Pancreas (tissue), 10 donors: ENCODE results near the gene DYNLRB1. TPM values are rescaled to one million over a fixed set of nuclear protein-coding genes. Genes with fewer than 3 reads are reported as not detected.

Experiments used
- ATAC-seq, 4 donors: fragments of 200-7000 bp; cut with Tn5 transposase; one replicate each; pipeline versions ENCODE4 v1.8.0 to v1.9.1; 2020; ENCODE audit warnings: mild to moderate bottlenecking in 4 of 4, moderate library complexity in 4 of 4
- DNase-seq, 6 donors: peaks; one replicate each; pipeline ENCODE4 v3.0.0-alpha.2; 2020
- FAIRE-seq: peaks from 2 replicates; lab custom pipeline; 2012; peaks lifted over from hg19 to GRCh38; lab: Jason Lieb, UNC
- H3K27ac ChIP-seq, 4 donors: fragments of 200-600 bp; sonication (generic); 1 replicate in 3 of 4; 2 replicates in 1 of 4; pipeline versions ENCODE4 v1.5.0 to v1.8.0; 2020
- H3K27me3 ChIP-seq, 4 donors: fragments of 200-600 bp; one replicate each; pipeline ENCODE4 v1.8.0; 2021
- H3K36me3 ChIP-seq, 3 donors: fragments of 200-600 bp; sonication (generic) in 1 of 3; one replicate each; pipeline versions ENCODE4 v1.5.0 to v1.8.0; 2020 to 2021
- H3K4me1 ChIP-seq, 3 donors: fragments of 200-600 bp; one replicate each; pipeline ENCODE4 v1.8.0; 2021
- H3K4me3 ChIP-seq, 4 donors: fragments of 200-600 bp; sonication (generic) in 2 of 4; one replicate each; pipeline versions ENCODE4 v1.5.0 to v1.8.0; 2020 to 2021
- H3K9me3 ChIP-seq, 4 donors: fragments of 200-600 bp; one replicate each; pipeline ENCODE4 v1.8.0; 2021
- WGBS, 2 donors: extraction: QIAGEN DNeasy Blood & Tissue Kit; methylation state at CpG; one replicate each; pipeline ENCODE4 v1.1.7; 2013; 5-methylcytosine and 5-hydroxymethylcytosine counted together
- intact Hi-C, 3 donors: fragments of 100-400 bp; cut with DNase I; formaldehyde crosslinking; loops; one replicate each; pipeline versions ENCODE4 v1.11.1 to v1.14.2; 2022
- polyA plus RNA-seq, 2 donors: library from polyadenylated mRNA; stranded (reverse); fragments of 200-250 nt; gene quantifications; one replicate each; pipeline ENCODE4 v1.2.3, GENCODE V29; 2013
- total RNA-seq, 6 donors: library from RNA; stranded (reverse); fragmentation: NEBNext Ultra II Directional in 4 of 6; extraction: Animal tissue kit (Norgen Biotek cat#: 25700) in 4 of 6; gene quantifications; one replicate each; pipeline versions ENCODE4 v1.2.1 to v1.2.4, GENCODE V29; 2021 to 2023
- TF ChIP-seq, protein P1 (sequence below), 4 donors: fragments of 200-600 bp; sonication (generic) in 3 of 4; IDR thresholded peaks; one replicate each; pipeline versions ENCODE4 v1.5.0 to v1.8.0; 2021; ENCODE audit warnings: antibody characterized with exemption in 4 of 4
- donor health status: healthy with polysubstance abuse.
- donor health status: DM: no; HTN: no; CAD: no; lungs with moderate emphysema.
- donor health status: DM: no; HTN: no; CAD: no.
- donor health status: control.
- donor health status: control.
- donor health status: Bipolar disorder and iron deficiency.
- donor health status: DM: yes; HTN: yes; CAD: no.
- donor health status: DM: no; HTN: no; CAD: no.
- donor health status: DM: no; HTN: no; CAD: no.
- donor health status: DM: yes; HTN: yes; CAD: no.

DYNLRB1 gene
- total and polyA plus RNA-seq, 8 donors: 26.9 to 178 (median 41.6) TPM

- no peaks in the 10 kb centered on the region for H3K9me3 ChIP-seq
- FAIRE-seq: no peak
- DNase-seq: no peak
- H3K4me3 ChIP-seq: no peak overlapping the region
- no peaks in the 10 kb centered on the region for H3K36me3 ChIP-seq
- H3K27me3 ChIP-seq: no peaks in the 10 kb centered on the region
- TF ChIP-seq, protein P1, sequence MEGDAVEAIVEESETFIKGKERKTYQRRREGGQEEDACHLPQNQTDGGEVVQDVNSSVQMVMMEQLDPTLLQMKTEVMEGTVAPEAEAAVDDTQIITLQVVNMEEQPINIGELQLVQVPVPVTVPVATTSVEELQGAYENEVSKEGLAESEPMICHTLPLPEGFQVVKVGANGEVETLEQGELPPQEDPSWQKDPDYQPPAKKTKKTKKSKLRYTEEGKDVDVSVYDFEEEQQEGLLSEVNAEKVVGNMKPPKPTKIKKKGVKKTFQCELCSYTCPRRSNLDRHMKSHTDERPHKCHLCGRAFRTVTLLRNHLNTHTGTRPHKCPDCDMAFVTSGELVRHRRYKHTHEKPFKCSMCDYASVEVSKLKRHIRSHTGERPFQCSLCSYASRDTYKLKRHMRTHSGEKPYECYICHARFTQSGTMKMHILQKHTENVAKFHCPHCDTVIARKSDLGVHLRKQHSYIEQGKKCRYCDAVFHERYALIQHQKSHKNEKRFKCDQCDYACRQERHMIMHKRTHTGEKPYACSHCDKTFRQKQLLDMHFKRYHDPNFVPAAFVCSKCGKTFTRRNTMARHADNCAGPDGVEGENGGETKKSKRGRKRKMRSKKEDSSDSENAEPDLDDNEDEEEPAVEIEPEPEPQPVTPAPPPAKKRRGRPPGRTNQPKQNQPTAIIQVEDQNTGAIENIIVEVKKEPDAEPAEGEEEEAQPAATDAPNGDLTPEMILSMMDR (IDR thresholded peaks at IDR 0.05): no peak
- no peak for ATAC-seq
- intact Hi-C loops: no loop called here
- no peaks in the 10 kb centered on the region for H3K4me1 ChIP-seq
- WGBS, 2 donors: 94 to 95% methylated on average over 4 of the region's 4 CpGs
- H3K27ac ChIP-seq: no peak overlapping the region
These were observed 59.5 kb downstream of the DYNLRB1 start for GRCh38 chr20:34575756-34576155.

- H3K27me3 ChIP-seq: no peaks in the 10 kb centered on the region
- no peaks in the 10 kb centered on the region for H3K4me1 ChIP-seq
- TF ChIP-seq, protein P1 (IDR thresholded peaks at IDR 0.05): no peak
- H3K27ac ChIP-seq: no peak overlapping the region
- H3K4me3 ChIP-seq: no peak overlapping the region
- ATAC-seq (no peak), DNase-seq (no peak), FAIRE-seq (no peak)
- 97 to 99% methylated on average over 4 of the region's 4 CpGs for WGBS, 2 donors
- no peaks in the 10 kb centered on the region for H3K36me3 ChIP-seq
- H3K9me3 ChIP-seq: no peaks in the 10 kb centered on the region
- intact Hi-C loops: no loop called here
These were observed 60.8 kb downstream of the DYNLRB1 start for GRCh38 chr20:34577061-34577460.

DNA sequence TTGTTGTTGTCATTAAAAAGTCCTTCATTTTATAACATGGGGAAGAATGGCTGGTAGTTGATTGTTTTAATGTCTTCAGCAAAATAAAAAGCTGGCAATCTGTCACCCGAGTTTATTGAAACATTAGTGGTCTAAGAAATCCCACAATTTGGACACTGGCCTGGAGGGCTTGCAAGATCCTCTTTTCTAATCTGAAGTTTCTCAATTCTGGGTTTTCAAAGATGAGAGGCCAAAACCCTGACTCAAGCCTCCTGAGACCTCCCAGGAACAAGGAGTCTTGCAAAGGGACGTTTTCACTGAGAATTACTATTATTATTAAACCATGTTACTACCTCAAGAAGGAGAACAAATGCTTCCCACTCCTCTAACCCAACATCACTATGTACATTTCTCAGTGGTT, 61.8 kb downstream of the DYNLRB1 start:
- 69 to 84% methylated on average over 2 of the region's 2 CpGs for WGBS, 2 donors
- TF ChIP-seq, protein P1 (IDR thresholded peaks at IDR 0.05): no peak
- ATAC-seq (no peak), DNase-seq (no peak), FAIRE-seq (no peak)
- Histone ChIP-seq H3K4me3 (no peak overlapping the region), H3K9me3 (no peaks in the 10 kb centered on the region), H3K27ac (no peak overlapping the region), H3K27me3 (no peaks in the 10 kb centered on the region), H3K4me1 (no peaks in the 10 kb centered on the region), H3K36me3 (no peaks in the 10 kb centered on the region)
- intact Hi-C loops: no loop called here

GRCh38 chr20:34578521-34578920, 62.3 kb downstream of the DYNLRB1 start:
- FAIRE-seq (no peak), DNase-seq (no peak), ATAC-seq (no peak)
- no peak overlapping the region for H3K4me3 ChIP-seq
- no peak overlapping the region for H3K27ac ChIP-seq
- H3K36me3 ChIP-seq: no peaks in the 10 kb centered on the region
- H3K27me3 ChIP-seq: no peaks in the 10 kb centered on the region
- H3K9me3 ChIP-seq: no peaks in the 10 kb centered on the region
- 85 to 87% methylated on average over 6 of the region's 6 CpGs for WGBS, 2 donors
- intact Hi-C loops: no loop called here
- TF ChIP-seq, protein P1 (IDR thresholded peaks at IDR 0.05): no peak
- H3K4me1 ChIP-seq: no peaks in the 10 kb centered on the region

GRCh38 chr20:34579191-34579978, 63.2 kb downstream of the DYNLRB1 start:
- WGBS, 2 donors: 79 to 82% methylated on average over 11 of the region's 11 CpGs
- Histone ChIP-seq H3K36me3 (no peaks in the 10 kb centered on the region), H3K9me3 (no peaks in the 10 kb centered on the region), H3K4me3 (no peak overlapping the region), H3K27ac (no peak overlapping the region), H3K27me3 (no peaks in the 10 kb centered on the region), H3K4me1 (no peaks in the 10 kb centered on the region)
- intact Hi-C loops: no loop called here
- peak; percentile 53 for FAIRE-seq
- no peak for DNase-seq
- peak in 3 of 4 donors; percentile 74 to 84 (median 83) for ATAC-seq
- TF ChIP-seq, protein P1 (IDR thresholded peaks at IDR 0.05): no peak
